GM12891 (cell line): ENCODE results near the gene ANKRD44.

ENCODE experiments used
- POLR2A ChIP-seq: IDR thresholded peaks from 2 replicates; pipeline ENCODE4 v1.6.1; 2011; ENCODE audit warnings: low read depth, low read length, control low read depth
- POLR2AphosphoS5 ChIP-seq: IDR thresholded peaks from 2 replicates; pipeline ENCODE4 v1.6.1; 2011; ENCODE audit warnings: low read depth, low read length, control low read depth
- TAF1 ChIP-seq: IDR thresholded peaks from 2 replicates; pipeline ENCODE4 v1.6.1; 2011; ENCODE audit warnings: low read depth, low read length, control low read depth

GRCh38 chr2:197085665-197086064, 224.9 kb downstream of the ANKRD44 start:
- no peak for TF ChIP-seq POLR2A
- no peak for TF ChIP-seq POLR2AphosphoS5
- TF ChIP-seq TAF1 = no peak
